Stimulated activated CD8-positive, alpha-beta memory T cell treated with anti-CD3 and anti-CD28 coated beads, Interleukin-7, amount 100 ng/mL, for 24 hours (primary cell): ENCODE results near the gene IL21R.
"Not testable (repeated sequence)": the region's sequence is repeated elsewhere in the genome, so short reads cannot be mapped to it uniquely, and the experiment has no call there.

Experiments used
- DNase-seq: peaks from one replicate; pipeline ENCODE4 v3.0.0-alpha.2; 2020; ENCODE audit warnings: low read depth

IL21R gene

GRCh38 chr16:27427538-27427937 lies 25.6 kb downstream of the IL21R start:
- DNase-seq: no peak

- DNase-seq: no peak
These were observed 26.2 kb downstream of the IL21R start for GRCh38 chr16:27428026-27428785.

- DNase-seq: no peak
These were observed 27.4 kb downstream of the IL21R start for GRCh38 chr16:27429330-27429871.

GRCh38 chr16:27429981-27430441 lies 28.0 kb downstream of the IL21R start:
- no peak for DNase-seq

- no peak for DNase-seq
These were observed 28.5 kb downstream of the IL21R start for GRCh38 chr16:27430512-27430911.

DNA sequence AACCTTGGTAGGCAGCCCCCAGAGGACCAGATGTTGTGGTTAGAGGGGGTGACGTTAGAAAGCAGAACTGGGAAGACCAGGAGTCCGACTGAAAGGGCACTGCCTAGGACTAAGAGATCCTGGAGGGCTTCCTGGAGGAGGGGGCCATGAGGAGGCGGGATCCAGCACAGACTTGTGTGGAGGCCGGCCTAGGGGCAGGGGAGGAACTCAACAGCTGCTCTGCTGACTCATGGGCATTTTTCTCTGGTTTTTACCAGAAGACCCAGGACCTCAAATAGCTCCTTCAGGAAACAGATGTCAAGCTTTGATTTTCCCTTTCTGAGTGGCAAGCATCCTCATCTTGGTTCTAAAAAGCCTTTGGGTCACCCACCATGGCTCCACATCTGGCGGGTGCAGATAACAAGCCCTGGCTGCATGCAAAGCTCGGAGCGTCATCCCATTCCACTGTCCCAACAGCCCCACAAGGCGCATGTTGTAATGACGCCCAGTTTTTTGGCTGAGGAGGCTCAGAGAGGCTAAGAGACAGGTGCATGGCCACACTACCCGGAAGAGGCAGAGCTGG lies 29.0 kb downstream of the IL21R start:
- no peak for DNase-seq

- no peak for DNase-seq
These were observed 30.0 kb downstream of the IL21R start for GRCh38 chr16:27431773-27432532.

DNA sequence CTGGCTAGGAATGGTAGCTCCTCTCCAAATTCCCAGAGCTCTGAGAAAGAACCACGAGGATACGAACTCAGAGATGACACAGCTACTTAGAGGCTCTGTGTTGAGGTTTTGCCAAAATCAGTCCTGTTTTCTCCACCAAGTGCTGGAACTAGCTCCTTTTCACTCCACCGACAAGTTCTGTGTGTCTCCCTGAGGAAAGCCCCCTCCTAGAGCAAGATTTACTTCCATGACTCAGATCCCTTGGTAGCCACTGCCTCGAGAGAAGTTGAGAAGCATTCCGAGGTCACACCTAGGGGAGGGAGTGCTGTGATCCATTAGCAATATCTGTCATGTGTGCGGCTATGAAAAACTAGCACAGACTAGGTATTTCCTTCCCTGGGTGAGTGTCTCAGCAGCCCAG lies 30.6 kb downstream of the IL21R start:
- no peak for DNase-seq

GRCh38 chr16:27433191-27433590 lies 31.2 kb downstream of the IL21R start:
- DNase-seq: not testable (repeated sequence)

DNA sequence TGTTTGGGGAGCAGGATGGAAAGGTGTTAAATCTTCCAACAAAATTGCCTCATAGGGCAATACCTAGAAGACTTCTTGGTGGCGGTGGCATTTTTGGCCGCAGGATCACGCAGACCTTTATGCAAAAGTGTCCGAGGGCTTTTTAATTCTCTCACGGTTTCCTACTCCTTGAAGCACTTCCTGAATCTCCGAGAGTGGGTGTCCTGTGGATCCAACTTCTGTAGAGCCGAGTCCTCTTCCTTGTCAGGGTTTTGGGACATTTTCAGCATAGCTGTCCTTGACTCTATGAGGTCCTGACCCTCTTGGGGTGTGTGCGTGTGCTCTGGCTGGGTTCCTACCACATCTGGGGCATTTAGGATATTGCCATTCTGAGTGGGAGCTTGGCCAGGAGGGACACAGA lies 31.7 kb downstream of the IL21R start:
- no peak for DNase-seq

- DNase-seq: no peak
These were observed 32.4 kb downstream of the IL21R start for GRCh38 chr16:27434141-27435051.

DNA sequence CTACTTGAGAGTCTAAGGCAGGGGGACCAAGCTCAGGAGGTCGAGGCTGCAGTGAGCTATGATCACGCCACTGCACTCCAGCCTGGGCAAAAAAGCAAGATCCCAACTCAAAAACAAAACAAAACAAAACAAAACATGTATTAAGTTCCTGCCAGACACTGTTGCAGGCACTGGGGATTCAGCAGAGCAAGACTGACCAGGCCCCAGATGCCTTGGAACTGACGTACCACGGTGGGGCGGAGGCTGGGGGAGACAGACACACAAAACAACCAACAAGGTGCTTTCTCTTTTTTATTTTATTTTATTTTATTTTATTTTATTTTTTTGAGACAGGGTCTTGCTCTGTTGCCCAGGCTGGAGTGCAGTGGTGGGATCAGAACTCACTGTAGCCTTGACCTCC lies 33.2 kb downstream of the IL21R start:
- DNase-seq: not testable (repeated sequence)

- DNase-seq: no peak
These were observed 34.1 kb downstream of the IL21R start for GRCh38 chr16:27436065-27436464.

GRCh38 chr16:27436921-27437650 lies 35.1 kb downstream of the IL21R start:
- DNase-seq: no peak

DNA sequence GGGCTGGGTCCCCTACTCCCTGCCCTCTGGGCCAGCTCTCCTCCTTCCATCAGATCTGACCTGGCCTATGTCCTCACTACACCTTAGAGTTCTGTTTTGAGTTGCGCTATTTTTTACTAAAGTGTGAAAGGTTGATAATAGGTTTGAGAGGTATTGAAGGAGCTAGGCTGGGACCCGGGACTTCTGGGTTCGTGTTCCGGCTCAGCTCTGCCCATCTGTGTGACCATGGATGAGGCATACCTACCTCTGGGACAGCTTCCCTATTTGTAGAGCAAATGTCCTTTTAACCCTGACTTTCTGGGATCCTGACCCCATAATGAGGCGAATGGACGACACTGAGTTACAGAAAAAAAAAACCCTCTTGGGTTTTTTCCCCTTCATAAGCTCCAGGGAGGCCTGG lies 36.0 kb downstream of the IL21R start:
- no peak for DNase-seq

DNA sequence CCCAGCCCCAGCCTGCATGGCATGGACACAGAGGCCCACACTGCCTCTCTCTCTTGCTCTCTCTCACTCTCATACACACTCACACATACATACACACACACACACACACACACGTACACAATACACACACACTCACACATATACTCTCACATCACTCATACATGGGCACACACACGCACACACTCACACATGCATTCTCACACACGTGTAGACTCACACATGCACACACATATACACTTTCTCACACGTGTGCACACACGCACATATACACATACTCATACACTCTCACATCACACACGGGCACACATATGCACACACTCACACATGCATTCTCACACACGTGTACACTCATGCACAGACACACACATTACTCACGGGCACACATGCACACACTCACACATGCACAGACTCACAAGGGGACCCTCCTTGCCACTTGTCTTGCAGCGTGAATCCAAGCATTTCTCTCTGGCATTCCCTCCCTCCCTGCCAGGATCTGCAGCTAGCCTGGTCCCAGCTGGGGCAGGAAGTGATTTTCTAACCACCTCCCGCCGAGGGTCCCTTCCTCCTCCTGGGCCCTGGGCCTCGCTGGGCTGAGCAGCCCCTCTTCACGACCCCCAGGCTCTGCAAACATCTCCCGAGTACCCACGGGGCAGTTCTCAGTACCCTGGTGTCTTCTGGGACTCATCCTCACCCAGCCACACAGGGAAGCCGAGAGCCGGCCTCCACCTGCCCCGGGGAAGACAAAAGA lies 37.5 kb downstream of the IL21R start:
- no peak for DNase-seq

GRCh38 chr16:27441276-27441675 lies 39.3 kb downstream of the IL21R start:
- DNase-seq: no peak

- DNase-seq: no peak
These were observed 40.0 kb downstream of the IL21R start for GRCh38 chr16:27441998-27442397.

- DNase-seq: no peak
These were observed 42.0 kb downstream of the IL21R start for GRCh38 chr16:27444015-27444414.

DNA sequence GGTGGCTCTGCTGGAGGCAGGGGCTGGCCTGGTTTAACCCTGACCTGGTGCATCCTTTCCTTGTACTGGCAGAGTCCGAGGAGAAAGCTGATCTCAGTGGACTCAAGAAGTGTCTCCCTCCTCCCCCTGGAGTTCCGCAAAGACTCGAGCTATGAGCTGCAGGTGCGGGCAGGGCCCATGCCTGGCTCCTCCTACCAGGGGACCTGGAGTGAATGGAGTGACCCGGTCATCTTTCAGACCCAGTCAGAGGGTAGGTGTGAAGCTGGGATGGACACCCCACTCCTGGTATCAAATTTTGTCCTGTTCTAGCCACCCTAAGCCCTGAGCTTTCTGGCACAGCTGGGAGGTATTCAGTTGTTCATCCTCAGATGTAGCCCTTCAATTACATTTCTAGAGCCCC lies 42.5 kb downstream of the IL21R start:
- DNase-seq: no peak
